GM21825 (cell line): Measurements from ENCODE around the gene SDCBP2.
"Not testable (repeated sequence)": the region's sequence is repeated elsewhere in the genome, so short reads cannot be mapped to it uniquely, and the experiment has no call there.

ENCODE experiments used
- ATAC-seq: cut with Tn5 transposase; IDR thresholded peaks from one replicate; pipeline ENCODE4 v1.9.1; 2021; ENCODE audit warnings: mild to moderate bottlenecking, moderate library complexity; ENCODE audit not compliant: unreplicated experiment

Gene SDCBP2

GRCh38 chr20:1360094-1360846, 31.3 kb upstream of the SDCBP2 start:
- no peak for ATAC-seq

DNA sequence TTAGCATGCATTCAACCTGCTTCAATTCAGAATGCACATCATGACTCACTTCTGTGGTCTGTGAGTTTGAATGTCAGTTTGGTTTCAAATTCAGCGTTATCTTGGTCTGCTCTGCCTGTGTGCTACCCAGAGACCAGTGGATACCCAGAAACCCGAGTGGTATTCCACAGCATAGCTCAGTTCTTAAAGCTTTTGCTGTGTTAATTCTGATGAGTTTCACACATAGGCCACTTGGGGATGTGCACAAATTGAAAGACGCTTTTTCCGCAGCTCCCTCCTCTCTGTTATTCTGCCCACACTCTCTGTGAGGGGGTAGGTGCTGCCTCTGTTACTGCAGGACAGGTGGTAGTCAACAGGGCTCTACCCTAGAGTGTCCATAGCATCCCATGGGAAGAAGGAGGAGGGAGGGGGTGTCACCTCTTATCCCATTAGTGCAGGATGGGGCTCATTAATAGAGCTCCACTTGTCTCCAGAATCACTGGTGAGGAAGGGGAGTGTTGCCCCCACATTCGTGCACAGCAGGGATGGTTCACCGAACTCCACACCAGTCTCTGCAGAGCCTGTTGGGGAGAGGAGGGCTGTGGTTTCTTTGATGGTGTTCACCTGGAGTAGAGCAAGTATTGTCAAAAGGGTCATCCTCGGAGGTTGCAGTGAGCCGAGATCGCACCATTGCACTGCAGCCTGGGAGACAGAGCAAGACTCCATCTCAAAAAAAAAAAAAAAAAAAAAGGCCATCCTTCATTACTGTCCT, 29.2 kb upstream of the SDCBP2 start:
- ATAC-seq, result no peak

- ATAC-seq, result no peak
Measured at GRCh38 chr20:1353956-1354355, 25.0 kb upstream of the SDCBP2 start.

DNA sequence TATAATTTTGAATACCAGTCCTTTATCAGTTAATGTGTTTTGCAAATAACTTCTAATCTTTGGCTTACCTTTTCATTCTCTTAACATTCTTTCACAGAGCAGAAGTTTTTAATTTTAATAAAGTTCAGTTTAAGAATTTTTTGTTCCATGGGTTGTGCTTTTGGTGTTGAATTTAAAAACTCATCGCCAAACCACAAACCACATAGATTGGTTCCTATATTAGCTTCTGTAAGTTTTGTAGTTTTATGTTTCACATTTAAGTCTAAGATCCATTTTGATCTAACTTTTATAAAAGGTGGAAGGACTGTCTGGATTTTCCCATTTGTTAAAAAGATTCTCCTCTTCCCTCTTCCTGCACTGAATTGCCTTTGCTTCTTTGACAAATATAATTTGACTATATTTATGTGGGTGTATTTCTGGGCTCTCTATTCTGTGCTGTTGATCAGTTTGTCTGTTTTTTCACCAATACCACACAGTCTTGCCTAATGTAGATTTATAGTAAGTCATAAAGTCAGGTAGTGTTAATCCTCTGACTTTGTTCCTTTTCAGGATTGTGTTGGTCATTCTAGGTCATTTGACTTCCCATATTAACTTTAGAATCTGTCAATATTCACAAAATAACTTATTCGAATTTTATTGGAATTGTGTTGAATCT, 17.5 kb upstream of the SDCBP2 start:
- ATAC-seq, result no peak

GRCh38 chr20:1345756-1346093, 16.8 kb upstream of the SDCBP2 start:
- ATAC-seq, result no peak

GRCh38 chr20:1345030-1345755, 16.3 kb upstream of the SDCBP2 start:
- no peak for ATAC-seq

DNA sequence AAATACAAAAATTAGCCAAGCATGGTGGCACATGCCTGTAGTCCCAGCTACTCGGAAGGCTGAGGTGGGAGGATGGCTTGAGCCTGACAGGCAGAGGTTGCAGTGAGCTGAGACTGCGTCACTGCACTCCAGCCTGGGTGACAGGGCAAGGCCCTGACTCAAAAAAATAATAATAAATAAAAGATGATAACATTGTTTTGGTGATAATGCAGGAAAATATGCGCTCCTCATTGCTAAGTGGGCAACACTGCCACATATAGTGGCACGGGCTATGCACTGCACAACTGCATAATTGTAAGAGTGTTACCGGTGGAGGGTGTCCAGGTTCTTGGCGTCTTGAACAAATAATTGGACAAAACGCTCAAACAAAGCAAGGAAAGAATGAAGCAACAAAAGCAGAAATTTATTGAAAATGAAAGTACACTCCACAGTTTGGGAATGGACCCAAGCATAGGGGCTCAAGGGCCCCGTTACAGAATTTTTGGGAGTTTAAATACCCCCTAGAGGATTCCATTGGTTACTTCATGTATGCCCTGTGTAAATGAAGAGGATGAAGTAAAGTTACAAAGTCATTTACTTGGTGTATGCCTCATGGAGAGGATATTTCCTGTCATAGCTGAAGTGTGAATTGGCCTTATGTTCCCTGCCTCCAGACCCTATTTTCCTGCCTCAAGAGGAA, 14.6 kb upstream of the SDCBP2 start:
- not testable (repeated sequence) for ATAC-seq

DNA sequence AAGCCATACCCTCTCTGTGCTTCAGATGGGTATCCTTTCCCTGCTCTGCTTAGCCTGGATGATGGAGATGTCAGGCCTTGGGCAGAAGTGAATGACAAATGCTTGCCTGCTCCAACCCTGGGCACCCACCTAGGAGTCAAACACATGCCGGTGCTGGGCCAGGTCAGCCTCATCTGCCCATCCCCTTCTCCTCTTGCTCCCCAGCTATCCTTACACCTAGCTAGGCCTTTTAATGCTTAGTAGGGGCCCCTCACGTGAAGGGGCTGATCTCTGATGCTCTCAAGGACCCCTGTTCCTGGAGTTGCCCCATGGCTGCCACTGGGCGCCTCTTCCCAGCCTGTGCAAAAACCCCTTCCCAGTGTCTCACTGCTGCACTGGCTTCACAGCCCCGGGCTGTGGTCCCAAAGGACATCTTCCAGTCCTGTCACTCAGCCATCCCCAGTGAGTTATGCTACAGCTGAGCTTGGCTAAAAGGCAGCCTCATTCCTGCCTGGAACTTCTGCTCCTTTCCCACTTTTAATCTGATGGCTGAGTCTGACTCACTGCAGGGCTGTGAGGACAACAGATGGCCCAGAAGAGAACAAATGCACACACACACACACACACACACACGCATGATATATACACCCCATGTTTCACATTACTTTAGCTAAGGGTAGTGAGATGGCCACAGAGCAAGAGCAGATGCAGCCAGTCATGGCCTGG, 12.8 kb upstream of the SDCBP2 start:
- no peak for ATAC-seq

- ATAC-seq, result no peak
Measured at GRCh38 chr20:1338801-1339200, 9.9 kb upstream of the SDCBP2 start.

DNA sequence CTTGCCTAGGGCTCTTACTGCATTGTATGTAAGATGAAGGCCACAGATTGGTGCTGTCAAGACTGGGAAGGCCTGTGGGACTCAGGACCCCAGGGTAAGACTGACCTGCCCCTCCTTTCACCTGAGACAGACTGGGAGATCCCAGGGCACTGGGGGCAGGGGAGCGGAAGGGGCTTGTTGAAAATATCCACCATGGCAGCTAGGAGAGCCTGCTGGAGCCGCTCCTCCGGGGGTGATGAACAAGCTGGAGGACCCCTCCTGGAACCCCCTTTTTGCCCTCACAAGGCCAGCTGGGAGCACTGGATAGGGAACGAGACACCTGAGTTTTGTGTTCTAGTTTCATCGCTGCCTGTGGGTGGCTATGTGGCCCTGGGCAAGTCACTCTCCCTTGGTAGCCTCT, 9.2 kb upstream of the SDCBP2 start:
- no peak for ATAC-seq

DNA sequence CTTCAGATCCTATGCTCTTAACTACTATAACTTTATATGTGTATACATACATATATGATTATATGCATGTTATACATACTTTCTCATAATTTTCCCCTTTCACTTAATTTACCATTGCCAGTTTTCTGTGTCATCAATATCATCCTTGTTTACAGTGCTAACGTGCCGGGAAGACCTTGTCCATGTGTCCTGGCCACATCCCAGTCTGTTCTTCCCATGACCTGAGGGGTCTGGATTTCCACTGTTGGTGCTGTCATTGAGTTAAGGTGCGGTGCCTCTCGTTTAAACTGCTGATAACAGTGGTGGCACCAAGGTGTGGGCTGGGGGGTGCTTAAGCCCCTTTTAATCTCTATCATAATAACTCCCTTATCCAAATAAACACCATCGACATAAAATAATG, 8.5 kb upstream of the SDCBP2 start:
- no peak for ATAC-seq

- ATAC-seq, result no peak
Measured at GRCh38 chr20:1336699-1337367, 7.9 kb upstream of the SDCBP2 start.

GRCh38 chr20:1335961-1336698, 7.2 kb upstream of the SDCBP2 start:
- ATAC-seq, result no peak

DNA sequence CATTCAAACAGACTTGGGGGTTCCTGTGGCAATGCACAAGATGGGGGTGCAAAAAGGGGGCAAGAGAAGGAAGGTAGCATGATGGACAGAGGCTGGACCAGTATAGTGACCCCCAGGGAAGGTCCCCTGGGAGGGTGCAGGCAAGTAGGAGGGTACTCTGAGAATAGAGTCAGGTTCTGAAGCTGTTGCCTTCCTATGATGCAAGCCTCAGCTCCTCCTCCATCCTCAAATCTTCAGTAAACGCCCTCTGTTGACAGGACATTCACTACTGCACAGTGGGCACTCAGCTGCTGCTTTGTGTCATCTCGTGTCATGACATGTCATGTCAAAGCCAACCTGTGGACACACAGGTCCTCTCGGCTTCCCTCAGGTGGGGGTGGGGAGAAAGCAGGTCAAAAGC, 5.8 kb upstream of the SDCBP2 start:
- ATAC-seq, result no peak

GRCh38 chr20:1334370-1334731, 5.4 kb upstream of the SDCBP2 start:
- ATAC-seq, result no peak

DNA sequence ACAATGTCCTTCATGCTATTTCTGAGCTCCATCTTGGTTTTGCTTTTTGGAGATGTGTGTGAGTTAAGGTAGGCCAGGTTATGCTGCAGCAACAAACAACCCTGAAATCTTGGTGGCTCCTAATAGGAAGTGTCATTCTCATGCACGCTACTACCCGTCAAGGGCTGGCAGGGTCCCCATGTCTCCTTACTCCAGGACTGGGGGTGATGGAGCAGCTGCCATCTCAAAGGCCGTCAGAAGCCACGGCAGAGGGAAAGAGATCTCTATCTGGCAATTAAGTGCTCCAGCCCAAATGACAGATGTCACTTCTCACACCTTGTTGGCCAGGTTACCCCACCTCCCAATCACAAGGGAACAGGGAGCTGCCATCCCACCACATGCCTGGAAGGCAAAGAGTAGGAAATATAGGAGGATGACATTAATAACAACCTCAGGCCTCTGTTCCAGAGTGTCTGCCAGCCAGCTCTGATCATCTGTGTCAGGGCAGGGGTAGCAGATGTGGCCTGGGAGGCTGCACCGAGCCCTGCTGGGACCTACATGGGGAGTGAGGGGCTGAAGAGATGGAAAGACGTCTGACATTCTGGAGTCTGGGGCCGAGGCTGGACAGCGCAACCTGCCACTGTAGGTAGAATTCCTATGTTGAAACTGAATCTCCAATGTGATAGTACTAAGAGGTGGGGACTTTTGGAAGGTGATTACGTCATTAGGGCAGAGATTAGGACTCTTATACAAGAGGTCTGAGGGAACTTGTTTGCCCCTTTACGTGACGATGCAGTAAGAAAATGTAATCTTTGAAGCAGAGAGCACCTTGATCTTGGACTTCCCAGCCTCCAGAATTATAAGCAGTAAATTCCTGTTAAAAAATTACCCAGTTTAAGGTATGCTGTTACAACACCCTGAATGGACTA, 4.8 kb upstream of the SDCBP2 start:
- no peak for ATAC-seq

DNA sequence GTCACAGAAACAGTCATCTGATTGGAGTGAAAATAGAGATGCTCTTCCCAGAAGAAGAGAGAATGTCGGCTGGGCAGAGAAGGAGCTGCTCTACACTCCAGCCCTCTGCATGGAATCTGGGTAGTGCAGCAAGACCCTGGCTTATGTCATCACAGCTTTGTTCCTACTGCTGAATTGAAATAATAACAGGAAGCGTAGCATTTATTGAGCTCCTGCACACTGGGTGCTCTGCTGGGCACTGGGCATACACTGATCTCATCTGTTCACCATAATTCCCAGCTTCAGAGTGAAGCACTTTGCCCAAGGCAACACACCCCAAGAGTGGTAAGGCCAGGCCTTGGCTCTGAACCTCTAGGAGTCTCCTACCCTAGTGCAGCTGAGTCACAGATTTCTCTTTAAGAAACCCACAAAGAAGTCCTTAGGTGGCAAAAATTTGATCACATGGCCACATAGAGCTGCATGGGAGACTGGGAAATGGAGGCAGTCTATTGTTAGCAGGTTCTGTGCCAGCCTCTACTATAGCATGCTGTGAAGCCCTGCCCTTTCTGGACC, 3.9 kb upstream of the SDCBP2 start:
- ATAC-seq, result no peak
